HepG2 (cell line): ENCODE data around the gene LYSET. TPM values are rescaled to one million over a fixed set of nuclear protein-coding genes. Genes with fewer than 3 reads are reported as not detected.

Source experiments
- AGO1 ChIP-seq: fragments of 200-400 bp; formaldehyde crosslinking; IDR thresholded peaks from 2 replicates; pipeline ENCODE4 v1.6.1; 2017; ENCODE audit warnings: mild to moderate bottlenecking, low read depth, low read length, moderate library complexity; ENCODE audit not compliant: poor library complexity, severe bottlenecking
- FOXC1 ChIP-seq: sonication (generic); formaldehyde crosslinking; IDR thresholded peaks from 2 replicates; pipeline ENCODE4 v1.8.0; 2022; ENCODE audit warnings: mild to moderate bottlenecking, missing genetic modification reagents, borderline replicate concordance
- FOXO1 ChIP-seq: sonication (generic); formaldehyde crosslinking; IDR thresholded peaks from 2 replicates; pipeline ENCODE4 v1.4.0; 2020; ENCODE audit warnings: missing genetic modification reagents
- HCFC1 ChIP-seq: fragments of 150-350 bp; IDR thresholded peaks from 2 replicates; pipeline ENCODE4 v1.6.1; 2014; ENCODE audit warnings: low read depth, low read length
- KMT2B ChIP-seq: IDR thresholded peaks from 2 replicates; pipeline ENCODE4 v1.6.1; 2016; ENCODE audit warnings: missing genetic modification reagents, missing compliant biosample characterization
- MYC ChIP-seq: sonication (generic); formaldehyde crosslinking; IDR thresholded peaks from 2 replicates; pipeline ENCODE4 v1.9.0; 2021; ENCODE audit warnings: missing genetic modification reagents, borderline replicate concordance
- NFATC3 ChIP-seq: sonication (generic); formaldehyde crosslinking; IDR thresholded peaks from 2 replicates; pipeline ENCODE4 v1.5.1; 2020; ENCODE audit warnings: mild to moderate bottlenecking, missing genetic modification reagents
- NR2C2 ChIP-seq: sonication (generic); formaldehyde crosslinking; IDR thresholded peaks from 2 replicates; pipeline ENCODE4 v1.4.0; 2020; ENCODE audit warnings: missing genetic modification reagents, mild to moderate bottlenecking, moderate library complexity, borderline replicate concordance
- RNF2 ChIP-seq: fragments of 450-650 bp; conservative IDR thresholded peaks from 2 replicates; pipeline ENCODE4 v1.6.1; 2016; ENCODE audit warnings: low read depth
- SIX1 ChIP-seq: sonication (generic); formaldehyde crosslinking; IDR thresholded peaks from 2 replicates; pipeline ENCODE4 v1.4.0; 2020; ENCODE audit warnings: missing genetic modification reagents, borderline replicate concordance
- ZNF354B ChIP-seq: sonication (generic); formaldehyde crosslinking; IDR thresholded peaks from 2 replicates; pipeline ENCODE4 v1.8.0; 2022; ENCODE audit warnings: mild to moderate bottlenecking, missing genetic modification reagents
- ZNF451 ChIP-seq: sonication (generic); formaldehyde crosslinking; IDR thresholded peaks from 2 replicates; pipeline ENCODE4 v1.5.0; 2020; ENCODE audit warnings: mild to moderate bottlenecking, missing genetic modification reagents
- polyA plus RNA-seq, 8 experiments: library from polyadenylated mRNA; depleted of rRNA in 3 of 8; stranded (reverse) in 7 of 8; unstranded in 1 of 8; fragments of >200 nt; fragmentation: Illumina TruSeq in 4 of 8; extraction: Trizol in 4 of 8; gene quantifications; 2 replicates each; pipeline versions ENCODE4 v1.2.1 to v1.2.3, GENCODE V29; 2011 to 2016; ENCODE audit warnings: low read depth in 4 of 8, missing spikeins in 1 of 8, mixed read lengths in 1 of 8; ENCODE audit not compliant: insufficient read depth in 1 of 8
- total RNA-seq, 5 experiments: library from RNA; depleted of rRNA; stranded (reverse); fragments of >200 nt; fragmentation: Illumina TruSeq; extraction: Trizol; gene quantifications; 2 replicates each; pipeline ENCODE4 v1.2.3, GENCODE V29; 2016; ENCODE audit warnings: low read depth in 1 of 5
- TF ChIP-seq, protein P1 (sequence below): IDR thresholded peaks from 2 replicates; pipeline ENCODE4 v1.6.1; 2018; ENCODE audit warnings: missing genetic modification reagents
- TF ChIP-seq, protein P2 (sequence below): sonication (generic); formaldehyde crosslinking; IDR thresholded peaks from 2 replicates; pipeline ENCODE4 v1.4.0; 2020; ENCODE audit warnings: missing genetic modification reagents
- TF ChIP-seq, protein P3 (sequence below): sonication (generic); formaldehyde crosslinking; IDR thresholded peaks from 2 replicates; pipeline ENCODE4 v1.4.0; 2020; ENCODE audit warnings: missing genetic modification reagents, borderline replicate concordance
- TF ChIP-seq, protein P4 (sequence below): sonication (generic); formaldehyde crosslinking; IDR thresholded peaks from 2 replicates; pipeline ENCODE4 v1.5.0; 2020; ENCODE audit warnings: missing genetic modification reagents, mild to moderate bottlenecking, borderline replicate concordance

Gene LYSET
- total and polyA plus RNA-seq, 2 of the 13 experiments (the other 11 are each of a cell fraction or from before 2014, with no cell fraction given): 19.1 to 36.6 TPM

DNA sequence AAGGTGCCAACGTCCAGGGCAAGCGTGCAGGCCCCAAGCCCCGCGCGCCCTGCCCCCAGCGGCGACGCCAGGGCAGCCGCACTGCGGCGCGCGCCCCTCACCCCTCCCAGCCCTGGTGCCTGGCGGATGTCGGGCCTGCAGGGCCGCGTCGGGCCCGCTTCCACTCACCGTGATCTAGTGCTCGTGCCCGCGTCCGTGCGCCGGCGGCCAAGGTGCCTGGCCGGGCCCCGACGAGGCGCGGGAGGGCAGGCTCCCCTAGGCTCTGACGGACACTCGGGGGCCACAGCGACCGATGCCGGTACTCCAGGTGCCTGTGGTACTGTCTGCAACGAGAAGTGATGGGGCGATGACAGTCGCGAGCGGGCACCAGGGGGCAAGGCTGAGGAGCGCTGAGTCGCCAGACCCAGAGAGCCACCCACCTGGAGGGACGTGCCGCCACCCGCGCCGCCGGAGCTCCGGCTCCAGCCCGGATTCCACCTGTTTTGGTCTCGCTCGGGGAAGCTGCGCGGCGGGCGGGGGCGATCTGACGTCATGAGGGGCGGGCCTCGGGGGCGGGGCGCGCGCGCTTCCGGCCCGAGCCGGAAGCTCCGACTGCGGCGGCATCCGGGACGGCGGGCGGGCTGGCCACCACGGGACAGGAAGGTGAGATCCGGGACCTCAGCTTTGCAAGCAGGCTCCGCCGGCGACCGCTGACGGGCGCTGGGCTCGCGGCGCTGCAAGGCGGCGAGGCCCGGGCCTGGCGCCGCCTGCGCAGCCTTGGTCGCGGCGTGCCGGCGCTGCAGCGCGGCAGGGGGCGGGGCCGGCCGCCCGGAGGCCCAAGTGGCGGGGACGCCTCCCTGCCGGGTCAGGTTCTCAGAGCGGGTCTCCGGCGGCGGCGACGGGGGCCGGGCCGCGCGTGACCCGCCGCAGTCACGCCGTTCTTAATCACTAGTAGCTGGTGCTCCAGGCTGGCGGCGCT is at the start of gene LYSET, which contains the start of gene MOAP1 (continued):
- TF ChIP-seq, protein P1, sequence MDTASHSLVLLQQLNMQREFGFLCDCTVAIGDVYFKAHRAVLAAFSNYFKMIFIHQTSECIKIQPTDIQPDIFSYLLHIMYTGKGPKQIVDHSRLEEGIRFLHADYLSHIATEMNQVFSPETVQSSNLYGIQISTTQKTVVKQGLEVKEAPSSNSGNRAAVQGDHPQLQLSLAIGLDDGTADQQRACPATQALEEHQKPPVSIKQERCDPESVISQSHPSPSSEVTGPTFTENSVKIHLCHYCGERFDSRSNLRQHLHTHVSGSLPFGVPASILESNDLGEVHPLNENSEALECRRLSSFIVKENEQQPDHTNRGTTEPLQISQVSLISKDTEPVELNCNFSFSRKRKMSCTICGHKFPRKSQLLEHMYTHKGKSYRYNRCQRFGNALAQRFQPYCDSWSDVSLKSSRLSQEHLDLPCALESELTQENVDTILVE (CRISPR knock-in tag): peak; percentile 72; the same call in 1 of the 2 replicates
- peak; percentile 68; the same call in 1 of the 2 replicates for TF ChIP-seq FOXC1
- 0 out of 2 replicates have a peak, but pooled peaks have one; percentile 10 for TF ChIP-seq SIX1 (CRISPR knock-in tag)
- TF ChIP-seq, protein P2, sequence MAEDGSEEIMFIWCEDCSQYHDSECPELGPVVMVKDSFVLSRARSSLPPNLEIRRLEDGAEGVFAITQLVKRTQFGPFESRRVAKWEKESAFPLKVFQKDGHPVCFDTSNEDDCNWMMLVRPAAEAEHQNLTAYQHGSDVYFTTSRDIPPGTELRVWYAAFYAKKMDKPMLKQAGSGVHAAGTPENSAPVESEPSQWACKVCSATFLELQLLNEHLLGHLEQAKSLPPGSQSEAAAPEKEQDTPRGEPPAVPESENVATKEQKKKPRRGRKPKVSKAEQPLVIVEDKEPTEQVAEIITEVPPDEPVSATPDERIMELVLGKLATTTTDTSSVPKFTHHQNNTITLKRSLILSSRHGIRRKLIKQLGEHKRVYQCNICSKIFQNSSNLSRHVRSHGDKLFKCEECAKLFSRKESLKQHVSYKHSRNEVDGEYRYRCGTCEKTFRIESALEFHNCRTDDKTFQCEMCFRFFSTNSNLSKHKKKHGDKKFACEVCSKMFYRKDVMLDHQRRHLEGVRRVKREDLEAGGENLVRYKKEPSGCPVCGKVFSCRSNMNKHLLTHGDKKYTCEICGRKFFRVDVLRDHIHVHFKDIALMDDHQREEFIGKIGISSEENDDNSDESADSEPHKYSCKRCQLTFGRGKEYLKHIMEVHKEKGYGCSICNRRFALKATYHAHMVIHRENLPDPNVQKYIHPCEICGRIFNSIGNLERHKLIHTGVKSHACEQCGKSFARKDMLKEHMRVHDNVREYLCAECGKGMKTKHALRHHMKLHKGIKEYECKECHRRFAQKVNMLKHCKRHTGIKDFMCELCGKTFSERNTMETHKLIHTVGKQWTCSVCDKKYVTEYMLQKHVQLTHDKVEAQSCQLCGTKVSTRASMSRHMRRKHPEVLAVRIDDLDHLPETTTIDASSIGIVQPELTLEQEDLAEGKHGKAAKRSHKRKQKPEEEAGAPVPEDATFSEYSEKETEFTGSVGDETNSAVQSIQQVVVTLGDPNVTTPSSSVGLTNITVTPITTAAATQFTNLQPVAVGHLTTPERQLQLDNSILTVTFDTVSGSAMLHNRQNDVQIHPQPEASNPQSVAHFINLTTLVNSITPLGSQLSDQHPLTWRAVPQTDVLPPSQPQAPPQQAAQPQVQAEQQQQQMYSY: peak; percentile 82; the same call in 1 of the 2 replicates
- TF ChIP-seq ZNF354B: peak; percentile 56; the same call in 1 of the 2 replicates
- peak; percentile 39 for TF ChIP-seq KMT2B (CRISPR knock-in tag)
- peak; percentile 68; the same call in 1 of the 2 replicates for TF ChIP-seq ZNF451
- no peak for TF ChIP-seq NFATC3
- TF ChIP-seq, protein P3, sequence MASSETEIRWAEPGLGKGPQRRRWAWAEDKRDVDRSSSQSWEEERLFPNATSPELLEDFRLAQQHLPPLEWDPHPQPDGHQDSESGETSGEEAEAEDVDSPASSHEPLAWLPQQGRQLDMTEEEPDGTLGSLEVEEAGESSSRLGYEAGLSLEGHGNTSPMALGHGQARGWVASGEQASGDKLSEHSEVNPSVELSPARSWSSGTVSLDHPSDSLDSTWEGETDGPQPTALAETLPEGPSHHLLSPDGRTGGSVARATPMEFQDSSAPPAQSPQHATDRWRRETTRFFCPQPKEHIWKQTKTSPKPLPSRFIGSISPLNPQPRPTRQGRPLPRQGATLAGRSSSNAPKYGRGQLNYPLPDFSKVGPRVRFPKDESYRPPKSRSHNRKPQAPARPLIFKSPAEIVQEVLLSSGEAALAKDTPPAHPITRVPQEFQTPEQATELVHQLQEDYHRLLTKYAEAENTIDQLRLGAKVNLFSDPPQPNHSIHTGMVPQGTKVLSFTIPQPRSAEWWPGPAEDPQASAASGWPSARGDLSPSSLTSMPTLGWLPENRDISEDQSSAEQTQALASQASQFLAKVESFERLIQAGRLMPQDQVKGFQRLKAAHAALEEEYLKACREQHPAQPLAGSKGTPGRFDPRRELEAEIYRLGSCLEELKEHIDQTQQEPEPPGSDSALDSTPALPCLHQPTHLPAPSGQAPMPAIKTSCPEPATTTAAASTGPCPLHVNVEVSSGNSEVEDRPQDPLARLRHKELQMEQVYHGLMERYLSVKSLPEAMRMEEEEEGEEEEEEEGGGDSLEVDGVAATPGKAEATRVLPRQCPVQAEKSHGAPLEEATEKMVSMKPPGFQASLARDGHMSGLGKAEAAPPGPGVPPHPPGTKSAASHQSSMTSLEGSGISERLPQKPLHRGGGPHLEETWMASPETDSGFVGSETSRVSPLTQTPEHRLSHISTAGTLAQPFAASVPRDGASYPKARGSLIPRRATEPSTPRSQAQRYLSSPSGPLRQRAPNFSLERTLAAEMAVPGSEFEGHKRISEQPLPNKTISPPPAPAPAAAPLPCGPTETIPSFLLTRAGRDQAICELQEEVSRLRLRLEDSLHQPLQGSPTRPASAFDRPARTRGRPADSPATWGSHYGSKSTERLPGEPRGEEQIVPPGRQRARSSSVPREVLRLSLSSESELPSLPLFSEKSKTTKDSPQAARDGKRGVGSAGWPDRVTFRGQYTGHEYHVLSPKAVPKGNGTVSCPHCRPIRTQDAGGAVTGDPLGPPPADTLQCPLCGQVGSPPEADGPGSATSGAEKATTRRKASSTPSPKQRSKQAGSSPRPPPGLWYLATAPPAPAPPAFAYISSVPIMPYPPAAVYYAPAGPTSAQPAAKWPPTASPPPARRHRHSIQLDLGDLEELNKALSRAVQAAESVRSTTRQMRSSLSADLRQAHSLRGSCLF (CRISPR knock-in tag): no peak
- TF ChIP-seq RNF2: 0 out of 2 replicates have a peak, but pooled peaks have one; percentile 28
- TF ChIP-seq NR2C2 (CRISPR knock-in tag): peak; percentile 13; the same call in 1 of the 2 replicates
- peak; percentile 58; the same call in 1 of the 2 replicates for TF ChIP-seq MYC (CRISPR knock-in tag)
- no peak for TF ChIP-seq AGO1
- TF ChIP-seq, protein P4, sequence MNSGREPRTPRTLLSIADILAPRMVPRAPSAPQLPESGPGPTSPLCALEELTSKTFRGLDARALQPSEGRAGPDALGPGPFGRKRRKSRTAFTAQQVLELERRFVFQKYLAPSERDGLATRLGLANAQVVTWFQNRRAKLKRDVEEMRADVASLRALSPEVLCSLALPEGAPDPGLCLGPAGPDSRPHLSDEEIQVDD (CRISPR knock-in tag): peak; percentile 46; the same call in 1 of the 2 replicates
- no peak; the same call in 1 of the 2 replicates for TF ChIP-seq FOXO1 (CRISPR knock-in tag)
- 0 out of 2 replicates have a peak, but pooled peaks have one; percentile 10 for TF ChIP-seq HCFC1
